T-helper 2 cell treated with Interferon-gamma antibody and Interleukin-4, amounts not matched to agents 5 μg/mL and 100 μg/mL, for 36 hours (primary cell): ENCODE measurements around the gene PPP1R7.

ENCODE experiments used
- DNase-seq: peaks from one replicate; pipeline ENCODE4 v3.0.0; 2021; ENCODE audit warnings: low spot score
- H3K27ac Mint-ChIP-seq: one replicate; pipeline ENCODE4 v1.8.0; 2021; ENCODE audit warnings: mild to moderate bottlenecking, mixed read lengths
- H3K27me3 Mint-ChIP-seq: one replicate; pipeline ENCODE4 v1.8.0; 2021; ENCODE audit warnings: low read depth, mixed read lengths
- H3K36me3 Mint-ChIP-seq: one replicate; pipeline ENCODE4 v1.8.0; 2021; ENCODE audit warnings: low read depth, mixed read lengths
- H3K4me1 Mint-ChIP-seq: one replicate; pipeline ENCODE4 v1.8.0; 2021; ENCODE audit warnings: low read depth, mixed read lengths
- H3K4me3 Mint-ChIP-seq: one replicate; pipeline ENCODE4 v1.8.0; 2022; ENCODE audit warnings: mild to moderate bottlenecking, moderate library complexity, mixed read lengths
- H3K9me3 Mint-ChIP-seq: one replicate; pipeline ENCODE4 v1.8.0; 2021; ENCODE audit warnings: mixed read lengths

PPP1R7 gene

DNA sequence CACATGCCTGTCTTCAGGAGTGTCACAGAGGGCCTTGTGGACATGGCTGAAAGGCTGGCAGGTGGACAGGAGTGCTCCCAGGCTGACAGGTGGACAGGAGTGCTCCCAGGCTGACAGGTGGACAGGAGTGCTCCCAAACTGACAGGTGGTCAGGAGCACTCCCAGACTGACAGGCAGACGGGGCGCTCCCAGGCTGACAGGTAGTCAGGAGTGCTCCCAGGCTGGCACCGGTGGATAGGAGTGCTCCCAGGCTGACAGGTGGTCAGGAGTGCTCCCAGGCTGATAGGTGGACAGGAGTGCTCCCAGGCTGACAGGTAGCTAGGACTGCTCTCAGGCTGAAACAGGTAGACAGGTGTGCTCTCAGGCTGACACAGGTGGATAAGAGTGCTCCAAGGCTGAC lies 54.8 kb downstream of the PPP1R7 start:
- no peaks in the 10 kb centered on the region for H3K36me3 Mint-ChIP-seq
- DNase-seq = no peak
- no peaks in the 10 kb centered on the region for H3K27me3 Mint-ChIP-seq
- H3K4me1 Mint-ChIP-seq = no peaks in the 10 kb centered on the region
- H3K9me3 Mint-ChIP-seq = no peaks in the 10 kb centered on the region
- H3K27ac Mint-ChIP-seq = no peak overlapping the region
- no peak overlapping the region for H3K4me3 Mint-ChIP-seq

DNA sequence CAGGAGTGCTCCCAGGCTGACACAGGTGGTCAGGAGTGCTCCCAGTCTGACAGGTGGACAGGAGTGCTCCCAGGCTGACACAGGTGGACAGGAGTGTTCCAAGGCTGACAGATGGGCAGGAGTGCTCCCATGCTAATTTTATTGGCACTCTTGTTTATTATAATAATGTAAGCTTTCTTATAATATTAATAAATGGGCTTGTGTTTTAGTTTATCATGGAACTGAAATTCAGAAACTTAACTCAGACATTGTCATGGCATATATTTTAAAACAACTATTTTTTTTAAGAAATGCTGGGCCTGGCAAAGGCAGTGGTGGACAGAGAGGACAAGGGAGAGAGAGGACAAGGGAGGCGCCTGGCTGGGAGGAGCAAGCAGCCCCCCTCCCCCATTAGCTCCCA lies 56.9 kb downstream of the PPP1R7 start:
- Mint-ChIP-seq H3K36me3 (no peaks in the 10 kb centered on the region), H3K4me1 (no peaks in the 10 kb centered on the region), H3K9me3 (no peaks in the 10 kb centered on the region), H3K4me3 (no peak overlapping the region), H3K27ac (no peak overlapping the region), H3K27me3 (no peaks in the 10 kb centered on the region)
- no peak for DNase-seq

DNA sequence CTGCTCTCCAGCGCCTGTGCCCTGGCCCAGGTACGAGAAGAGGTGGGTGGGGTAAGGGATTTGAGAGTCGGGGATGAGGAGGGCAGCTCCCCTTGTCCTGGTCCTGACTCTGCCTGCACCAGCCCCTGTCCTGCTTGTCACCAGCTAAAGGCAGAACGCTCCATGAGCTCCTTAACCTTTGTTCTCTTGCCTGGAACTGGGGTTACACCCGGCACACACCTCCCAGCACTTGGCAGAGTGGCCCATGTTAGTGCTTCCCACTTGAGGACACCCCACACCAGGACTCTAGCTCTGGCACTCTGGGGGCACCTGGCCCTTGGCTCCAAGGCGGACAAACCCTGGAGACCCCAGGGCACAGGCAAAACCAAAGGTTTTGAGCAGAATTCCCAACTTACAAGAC lies 57.4 kb downstream of the PPP1R7 start:
- Mint-ChIP-seq H3K27ac (no peak overlapping the region), H3K4me1 (no peaks in the 10 kb centered on the region), H3K36me3 (no peaks in the 10 kb centered on the region), H3K9me3 (no peaks in the 10 kb centered on the region), H3K4me3 (no peak overlapping the region), H3K27me3 (no peaks in the 10 kb centered on the region)
- DNase-seq = no peak

DNA sequence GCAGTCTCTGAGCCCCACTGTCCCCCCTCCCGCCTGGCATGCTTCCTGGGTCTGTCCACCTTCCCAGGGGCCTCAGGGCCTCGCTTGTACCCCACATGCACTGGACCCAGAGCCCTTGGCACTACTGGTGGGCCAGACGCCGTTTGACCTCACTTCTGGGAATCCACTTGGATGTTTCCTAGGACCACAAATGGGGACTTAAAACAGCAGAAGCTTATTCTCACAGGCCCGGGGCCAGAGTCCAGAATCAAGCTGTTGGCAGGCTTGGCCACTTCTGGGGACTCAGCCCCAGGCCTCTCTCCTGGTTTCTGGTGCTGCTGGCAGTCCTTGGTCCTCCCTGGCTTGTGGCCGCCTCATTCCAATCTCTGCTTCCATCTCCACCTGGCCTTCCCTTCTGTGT lies 57.8 kb downstream of the PPP1R7 start:
- H3K4me1 Mint-ChIP-seq = no peaks in the 10 kb centered on the region
- no peaks in the 10 kb centered on the region for H3K27me3 Mint-ChIP-seq
- H3K36me3 Mint-ChIP-seq = no peaks in the 10 kb centered on the region

DNA sequence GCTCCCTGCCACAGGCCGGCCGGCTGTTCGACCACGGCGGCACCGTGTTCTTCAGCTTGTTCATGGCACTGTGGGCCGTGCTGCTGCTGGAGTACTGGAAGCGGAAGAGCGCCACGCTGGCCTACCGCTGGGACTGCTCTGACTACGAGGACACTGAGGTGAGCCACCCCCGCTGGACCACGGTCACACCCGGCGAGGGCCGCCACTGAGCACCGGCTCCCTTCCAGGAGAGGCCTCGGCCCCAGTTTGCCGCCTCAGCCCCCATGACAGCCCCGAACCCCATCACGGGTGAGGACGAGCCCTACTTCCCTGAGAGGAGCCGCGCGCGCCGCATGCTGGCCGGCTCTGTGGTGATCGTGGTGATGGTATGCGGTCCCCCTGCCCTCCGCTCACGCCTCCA lies 59.0 kb downstream of the PPP1R7 start:
- Mint-ChIP-seq H3K27me3 (no peaks in the 10 kb centered on the region), H3K9me3 (no peaks in the 10 kb centered on the region), H3K36me3 (no peaks in the 10 kb centered on the region), H3K4me1 (no peaks in the 10 kb centered on the region), H3K4me3 (no peak overlapping the region), H3K27ac (no peak overlapping the region)
- no peak for DNase-seq

More for the DNA sequence above, 57.8 kb downstream of the PPP1R7 start:
- Mint-ChIP-seq H3K9me3 (no peaks in the 10 kb centered on the region), H3K27ac (peak overlapping the region; percentile 1), H3K4me3 (no peak overlapping the region)
- no peak for DNase-seq

DNA sequence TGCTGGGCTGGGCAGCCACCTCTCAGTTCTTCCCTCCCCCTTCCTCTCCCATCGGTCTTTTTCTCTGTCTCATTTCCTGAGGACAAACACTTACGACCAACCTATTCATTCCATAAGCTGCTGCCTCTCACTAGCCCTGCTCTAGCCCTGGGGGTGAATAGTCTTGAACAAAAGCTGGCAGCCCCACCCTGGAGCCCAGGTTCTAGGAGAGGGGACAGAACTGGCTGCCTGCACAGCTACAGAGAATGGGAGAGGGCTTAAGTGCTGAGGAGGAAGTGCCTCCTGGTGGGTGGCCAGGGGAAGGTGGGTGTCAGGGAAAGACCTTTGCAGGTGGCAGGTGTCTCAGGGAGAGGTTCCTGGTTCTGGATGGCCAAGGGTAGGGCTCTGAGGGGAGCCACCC lies 61.0 kb downstream of the PPP1R7 start:
- Mint-ChIP-seq H3K27me3 (peaks cover under 1% of the 10 kb centered on the region), H3K9me3 (no peaks in the 10 kb centered on the region), H3K4me3 (no peak overlapping the region), H3K27ac (no peak overlapping the region), H3K4me1 (no peaks in the 10 kb centered on the region), H3K36me3 (no peaks in the 10 kb centered on the region)
- DNase-seq = no peak

DNA sequence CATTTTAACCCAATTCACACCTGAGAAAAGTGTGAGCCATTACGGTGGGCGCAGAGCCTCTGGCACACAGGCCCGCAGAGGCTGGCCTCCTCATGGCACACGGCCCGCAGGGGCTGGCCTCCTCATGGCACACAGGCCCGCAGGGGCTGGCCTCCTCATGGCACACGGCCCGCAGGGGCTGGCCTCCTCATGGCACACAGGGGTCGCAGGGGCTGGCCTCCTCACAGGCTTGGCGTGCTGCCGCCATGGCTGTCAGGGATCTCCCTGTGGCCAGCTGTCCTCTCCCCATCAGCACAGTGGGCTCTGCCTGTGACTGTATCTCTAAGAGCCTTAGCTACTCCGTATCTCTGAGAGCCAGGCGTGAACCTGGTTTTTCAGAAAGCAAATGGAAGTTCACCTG lies 62.8 kb downstream of the PPP1R7 start:
- no peaks in the 10 kb centered on the region for H3K9me3 Mint-ChIP-seq
- DNase-seq = no peak
- no peak overlapping the region for H3K4me3 Mint-ChIP-seq
- peaks cover 7% of the 10 kb centered on the region for H3K27me3 Mint-ChIP-seq
- no peaks in the 10 kb centered on the region for H3K36me3 Mint-ChIP-seq
- H3K27ac Mint-ChIP-seq = no peak overlapping the region
- H3K4me1 Mint-ChIP-seq = no peaks in the 10 kb centered on the region

DNA sequence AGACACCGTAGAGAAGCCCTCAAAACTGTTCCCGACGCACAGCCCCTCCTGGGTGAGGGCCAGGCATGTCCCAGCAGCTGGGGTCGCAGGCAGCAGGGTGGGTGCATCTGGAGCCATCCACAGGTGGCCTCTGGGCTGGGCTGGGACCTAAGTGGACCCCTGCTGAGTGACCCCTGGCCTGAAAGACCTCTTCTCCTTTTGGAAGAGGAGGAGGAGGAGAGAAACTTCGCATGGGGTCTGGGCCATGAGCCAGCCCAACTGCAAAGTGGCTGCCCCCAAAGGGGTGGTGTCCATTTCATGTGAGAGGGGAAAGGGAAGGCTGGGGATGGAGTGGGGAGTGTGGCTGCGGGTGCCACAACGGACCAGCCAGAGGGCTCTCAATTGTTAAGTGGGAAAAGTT lies 63.3 kb downstream of the PPP1R7 start:
- H3K4me3 Mint-ChIP-seq = no peak overlapping the region
- H3K9me3 Mint-ChIP-seq = no peaks in the 10 kb centered on the region
- DNase-seq = no peak
- H3K36me3 Mint-ChIP-seq = no peaks in the 10 kb centered on the region
- H3K27me3 Mint-ChIP-seq = peaks cover 10% of the 10 kb centered on the region
- H3K27ac Mint-ChIP-seq = no peak overlapping the region
- peaks cover 2% of the 10 kb centered on the region for H3K4me1 Mint-ChIP-seq

DNA sequence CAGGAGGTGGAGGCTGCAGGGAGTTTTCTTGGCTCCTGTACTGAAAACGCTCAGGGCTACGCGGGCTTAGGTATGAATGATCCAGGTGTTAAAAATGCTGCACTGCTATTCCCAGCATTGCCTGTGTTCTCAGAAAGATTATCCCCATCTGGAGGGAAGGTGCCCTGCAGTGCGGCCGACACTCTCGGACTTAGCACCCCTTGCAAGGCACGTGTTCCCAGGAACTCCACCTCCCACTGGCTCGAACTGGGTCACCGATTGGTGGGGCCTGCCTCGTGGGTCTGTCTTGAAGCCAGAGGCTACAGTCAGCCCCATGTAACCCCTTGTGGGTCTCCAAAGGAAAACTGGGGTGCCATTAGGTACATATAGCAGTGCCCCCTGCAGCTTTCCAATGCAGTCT lies 63.9 kb downstream of the PPP1R7 start:
- Mint-ChIP-seq H3K36me3 (no peaks in the 10 kb centered on the region), H3K9me3 (no peaks in the 10 kb centered on the region), H3K4me3 (no peak overlapping the region), H3K27me3 (peaks cover 15% of the 10 kb centered on the region), H3K4me1 (peaks cover 8% of the 10 kb centered on the region), H3K27ac (no peak overlapping the region)
- DNase-seq = no peak

DNA sequence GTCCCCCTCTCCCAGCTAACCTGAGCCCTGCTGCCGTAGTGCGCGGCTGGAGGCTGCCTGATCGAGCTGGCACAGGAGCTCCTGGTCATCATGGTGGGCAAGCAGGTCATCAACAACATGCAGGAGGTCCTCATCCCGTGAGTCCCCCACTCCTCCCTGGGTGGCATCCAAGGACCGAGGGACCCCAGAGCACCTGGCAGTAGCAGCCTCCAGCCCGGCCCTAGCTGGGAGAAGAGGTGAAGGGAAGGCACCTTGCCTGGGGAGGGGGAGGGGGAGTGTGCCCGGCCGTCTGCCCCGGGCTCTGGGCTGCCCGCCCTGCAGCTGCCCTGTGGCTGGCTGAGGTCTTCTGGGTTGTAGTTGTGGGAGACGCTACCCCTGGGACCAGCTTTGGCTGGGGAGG lies 64.5 kb downstream of the PPP1R7 start:
- Mint-ChIP-seq H3K9me3 (no peaks in the 10 kb centered on the region), H3K4me1 (peaks cover 10% of the 10 kb centered on the region), H3K4me3 (no peak overlapping the region), H3K27ac (no peak overlapping the region), H3K36me3 (no peaks in the 10 kb centered on the region), H3K27me3 (peaks cover 20% of the 10 kb centered on the region)
- no peak for DNase-seq

DNA sequence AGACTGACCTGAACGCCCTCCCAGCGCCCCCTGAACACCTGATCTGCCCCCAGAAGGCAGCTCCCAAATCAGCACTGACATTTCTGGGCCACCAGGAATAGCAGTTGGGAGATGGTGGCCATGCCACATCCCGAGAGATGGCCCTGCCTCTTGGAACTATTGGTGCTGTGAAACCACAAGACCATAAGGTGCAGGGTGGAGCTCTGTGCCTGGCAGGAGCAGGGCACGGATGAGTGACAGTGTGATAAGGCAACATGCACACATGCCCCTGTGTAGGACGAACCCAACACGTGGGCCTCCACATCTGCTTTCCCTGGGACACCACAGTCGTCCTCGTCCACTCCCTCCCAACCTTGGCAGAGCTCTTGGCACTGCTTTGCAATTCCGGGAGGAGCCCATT lies 65.2 kb downstream of the PPP1R7 start:
- DNase-seq = no peak
- Mint-ChIP-seq H3K27ac (no peak overlapping the region), H3K27me3 (peaks cover 26% of the 10 kb centered on the region), H3K4me3 (no peak overlapping the region), H3K4me1 (peaks cover 10% of the 10 kb centered on the region), H3K9me3 (no peaks in the 10 kb centered on the region), H3K36me3 (no peaks in the 10 kb centered on the region)

DNA sequence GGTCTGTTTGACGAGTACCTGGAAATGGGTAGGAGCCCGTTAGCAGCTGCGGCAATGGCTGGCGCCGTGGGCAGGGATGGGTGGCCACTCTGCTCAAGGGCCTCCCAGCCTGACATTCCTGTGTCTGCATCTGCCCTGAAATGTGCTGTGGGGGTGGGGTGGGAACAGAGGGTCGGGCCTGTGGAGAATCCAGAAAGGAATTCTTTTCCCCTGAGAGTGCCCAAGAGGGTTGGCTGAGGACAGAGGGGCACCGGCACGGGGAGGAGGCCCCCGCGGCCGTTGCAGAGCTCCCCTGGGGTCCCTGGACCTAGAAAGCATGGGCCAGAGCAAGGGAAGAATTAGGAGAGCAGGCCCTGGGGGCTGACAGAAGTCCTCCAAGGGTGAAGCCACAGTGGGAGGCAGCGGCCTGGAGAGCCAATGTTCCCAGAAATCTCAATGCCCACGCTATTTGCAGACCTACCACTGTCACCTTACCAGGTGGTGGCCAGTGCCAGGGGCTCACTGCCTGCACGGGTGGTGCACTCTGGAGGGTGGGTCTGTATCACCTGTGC lies 66.0 kb downstream of the PPP1R7 start:
- peaks cover 10% of the 10 kb centered on the region for H3K4me1 Mint-ChIP-seq
- H3K36me3 Mint-ChIP-seq = no peaks in the 10 kb centered on the region
- no peak for DNase-seq
- H3K9me3 Mint-ChIP-seq = no peaks in the 10 kb centered on the region
- H3K27me3 Mint-ChIP-seq = peaks cover 26% of the 10 kb centered on the region
- no peak overlapping the region for H3K27ac Mint-ChIP-seq
- peak overlapping the region; percentile 45 for H3K4me3 Mint-ChIP-seq

DNA sequence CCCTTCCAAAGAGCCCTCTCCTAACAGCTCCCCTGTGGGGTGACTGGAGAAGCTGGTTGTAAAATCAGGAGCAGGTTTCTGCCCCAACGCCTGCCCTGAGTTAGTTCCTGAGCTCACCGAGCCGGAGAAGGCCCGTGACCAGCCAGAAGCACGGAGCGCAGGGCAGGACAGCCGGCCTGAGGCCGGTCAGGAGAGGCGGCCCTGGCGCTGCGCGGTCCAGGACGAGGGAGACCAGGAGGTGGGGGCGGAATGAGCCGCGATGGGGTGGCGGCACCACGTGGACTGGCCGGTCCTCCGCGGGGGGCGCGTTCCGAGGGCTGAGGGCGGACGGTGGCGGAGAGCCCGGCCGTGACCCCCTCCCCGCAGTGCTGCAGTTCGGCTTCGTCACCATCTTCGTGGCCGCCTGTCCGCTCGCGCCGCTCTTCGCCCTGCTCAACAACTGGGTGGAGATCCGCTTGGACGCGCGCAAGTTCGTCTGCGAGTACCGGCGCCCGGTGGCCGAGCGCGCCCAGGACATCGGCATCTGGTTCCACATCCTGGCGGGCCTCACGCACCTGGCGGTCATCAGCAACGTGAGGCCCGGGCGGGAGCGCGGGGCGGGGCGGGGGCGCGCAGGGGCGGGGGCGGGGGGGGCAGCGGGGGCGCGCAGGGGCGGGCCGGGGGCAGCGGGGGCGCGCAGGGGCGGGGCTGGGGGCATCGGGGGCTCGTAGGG lies 67.2 kb downstream of the PPP1R7 start:
- peak; percentile 60 for DNase-seq
- Mint-ChIP-seq H3K27ac (no peak overlapping the region), H3K9me3 (no peaks in the 10 kb centered on the region), H3K4me3 (peak overlapping the region; percentile 43), H3K27me3 (peaks cover 26% of the 10 kb centered on the region), H3K36me3 (no peaks in the 10 kb centered on the region), H3K4me1 (peaks cover 10% of the 10 kb centered on the region)

DNA sequence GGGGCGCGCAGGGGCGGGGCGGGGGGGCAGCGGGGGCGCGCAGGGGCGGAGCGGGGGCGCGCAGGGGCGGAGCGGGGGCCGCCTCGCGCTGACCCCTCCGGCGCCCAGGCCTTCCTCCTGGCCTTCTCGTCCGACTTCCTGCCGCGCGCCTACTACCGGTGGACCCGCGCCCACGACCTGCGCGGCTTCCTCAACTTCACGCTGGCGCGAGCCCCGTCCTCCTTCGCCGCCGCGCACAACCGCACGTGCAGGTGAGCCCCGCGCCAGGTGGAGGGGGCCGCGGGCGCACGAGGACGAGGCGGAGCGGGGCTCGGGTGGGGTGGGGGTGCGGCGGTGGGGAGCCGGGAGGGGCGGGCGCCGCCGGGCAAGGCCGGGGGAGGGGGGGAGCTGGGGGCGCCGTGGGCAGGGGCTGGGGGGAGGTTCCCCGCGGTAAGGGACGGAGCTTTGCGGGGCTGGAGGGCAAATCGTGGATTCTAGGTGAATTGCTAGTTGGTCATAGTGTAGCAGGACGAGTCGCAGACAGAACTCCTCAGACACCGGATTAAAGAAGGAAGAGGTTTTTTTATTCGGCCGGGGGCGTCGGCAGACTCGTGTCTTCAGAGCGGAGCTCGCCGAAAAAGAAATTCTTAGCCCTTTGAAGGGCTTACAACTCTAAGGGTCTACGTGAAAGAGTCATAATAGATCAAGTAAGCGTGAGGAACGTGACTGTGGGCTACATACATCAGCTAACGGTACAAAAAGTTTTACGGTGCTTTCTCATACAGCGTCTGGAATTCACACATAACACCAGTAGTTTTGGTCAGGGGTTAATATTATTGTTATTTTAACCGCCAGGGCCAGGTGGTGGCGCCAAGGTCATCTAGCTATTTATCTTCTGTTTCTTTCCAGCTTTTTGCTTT lies 68.1 kb downstream of the PPP1R7 start:
- Mint-ChIP-seq H3K9me3 (no peaks in the 10 kb centered on the region), H3K27ac (peak overlapping the region; percentile 63), H3K36me3 (no peaks in the 10 kb centered on the region), H3K27me3 (peaks cover 26% of the 10 kb centered on the region), H3K4me1 (peaks cover 10% of the 10 kb centered on the region), H3K4me3 (peak overlapping the region; percentile 83)
- peak; percentile 53 for DNase-seq
